ENCODE measurements around the gene WIZ. TPM values are rescaled to one million over a fixed set of nuclear protein-coding genes. Genes with fewer than 3 reads are reported as not detected.

WIZ gene
- polyA plus RNA-seq, 1 donor (not counting 4 experiments of a cell fraction or from before 2014, with no cell fraction given) = 5.1 TPM

GRCh38 chr19:15401397-15401710 lies 48.4 kb downstream of the WIZ start:
- Histone ChIP-seq H4K20me1 (ENCODE audit: control insufficient read depth, extremely low read depth, insufficient read depth, low read length) (peaks cover 7% of the 10 kb centered on the region), H2AFZ (ENCODE audit: control insufficient read depth, low read length) (no peak overlapping the region), H3K4me1 (ENCODE audit: control insufficient read depth, extremely low read depth, insufficient read depth, low read length) (no peaks in the 10 kb centered on the region), H3K9ac (ENCODE audit: control insufficient read depth, extremely low read depth, insufficient read depth, low read length) (no peak overlapping the region), H3K27me3 (ENCODE audit: control insufficient read depth, extremely low read depth, insufficient read depth, low read length) (no peaks in the 10 kb centered on the region), H3K36me3 (ENCODE audit: control insufficient read depth in 2 of 2, extremely low read depth in 1 of 2, insufficient read depth in 2 of 2, low read length in 2 of 2) (peaks cover 57 to 61% of the 10 kb centered on the region in 2 experiments), H3K4me3 (ENCODE audit: control insufficient read depth in 2 of 3, extremely low read depth in 1 of 3, insufficient read depth in 2 of 3, low read depth in 1 of 3, low read length in 3 of 3) (no peak overlapping the region), H3K9me3 (ENCODE audit: control insufficient read depth, low read depth, low read length) (no peaks in the 10 kb centered on the region), H3K4me2 (ENCODE audit: control insufficient read depth, extremely low read depth, insufficient read depth, low read depth, low read length) (no peak overlapping the region), H3K9me1 (ENCODE audit: control insufficient read depth, extremely low read depth, insufficient read depth, low read length) (no peaks in the 10 kb centered on the region), H3K27ac (ENCODE audit: control insufficient read depth, insufficient read depth, low read length) (no peak overlapping the region), H3K79me2 (ENCODE audit: control insufficient read depth, insufficient read depth, low read length) (peaks cover 61% of the 10 kb centered on the region)
- no peak for TF ChIP-seq CTCF (optimal IDR thresholded peaks at IDR 0.05 in 1 of 3, IDR thresholded peaks at IDR 0.05 in 1 of 3, conservative IDR thresholded peaks at IDR 0.05 in 1 of 3; ENCODE audit: extremely low read depth in 1 of 3, insufficient read depth in 2 of 3, low read length in 3 of 3)
- TF ChIP-seq EZH2 (IDR thresholded peaks at IDR 0.05; ENCODE audit: low read length) = no peak
- dilution Hi-C loops (cut with MboI; ENCODE audit: extremely low pct_ligation_motif_present, low sequenced_read_pairs) = no loop called here
- FAIRE-seq (no peak), DNase-seq (ENCODE audit: low read depth, low spot score) (no peak)

GRCh38 chr19:15400521-15401396 lies 49.0 kb downstream of the WIZ start:
- DNase-seq (ENCODE audit: low read depth, low spot score) (no peak), FAIRE-seq (no peak)
- no peaks in the 10 kb centered on the region for H3K4me1 ChIP-seq (ENCODE audit: control insufficient read depth, extremely low read depth, insufficient read depth, low read length)
- no peaks in the 10 kb centered on the region for H3K9me3 ChIP-seq (ENCODE audit: control insufficient read depth, low read depth, low read length)
- H3K9ac ChIP-seq (ENCODE audit: control insufficient read depth, extremely low read depth, insufficient read depth, low read length) = no peak overlapping the region
- peaks cover 7% of the 10 kb centered on the region for H4K20me1 ChIP-seq (ENCODE audit: control insufficient read depth, extremely low read depth, insufficient read depth, low read length)
- TF ChIP-seq CTCF (optimal IDR thresholded peaks at IDR 0.05 in 1 of 3, IDR thresholded peaks at IDR 0.05 in 1 of 3, conservative IDR thresholded peaks at IDR 0.05 in 1 of 3; ENCODE audit: extremely low read depth in 1 of 3, insufficient read depth in 2 of 3, low read length in 3 of 3) (no peak), EZH2 (IDR thresholded peaks at IDR 0.05; ENCODE audit: low read length) (no peak)
- dilution Hi-C loops (cut with MboI; ENCODE audit: extremely low pct_ligation_motif_present, low sequenced_read_pairs) = no loop called here
- no peak overlapping the region for H3K4me3 ChIP-seq (ENCODE audit: control insufficient read depth in 2 of 3, extremely low read depth in 1 of 3, insufficient read depth in 2 of 3, low read depth in 1 of 3, low read length in 3 of 3)
- H3K9me1 ChIP-seq (ENCODE audit: control insufficient read depth, extremely low read depth, insufficient read depth, low read length) = no peaks in the 10 kb centered on the region
- H3K27me3 ChIP-seq (ENCODE audit: control insufficient read depth, extremely low read depth, insufficient read depth, low read length) = no peaks in the 10 kb centered on the region
- peaks cover 57 to 64% of the 10 kb centered on the region in 2 experiments for H3K36me3 ChIP-seq (ENCODE audit: control insufficient read depth in 2 of 2, extremely low read depth in 1 of 2, insufficient read depth in 2 of 2, low read length in 2 of 2)
- H3K4me2 ChIP-seq (ENCODE audit: control insufficient read depth, extremely low read depth, insufficient read depth, low read depth, low read length) = no peak overlapping the region
- H3K79me2 ChIP-seq (ENCODE audit: control insufficient read depth, insufficient read depth, low read length) = peaks cover 56% of the 10 kb centered on the region
- no peak overlapping the region for H3K27ac ChIP-seq (ENCODE audit: control insufficient read depth, insufficient read depth, low read length)
- H2AFZ ChIP-seq (ENCODE audit: control insufficient read depth, low read length) = no peak overlapping the region
